Fibroblast of skin of right quadriceps (primary cell): Measurements from ENCODE around the gene BCLAF3.
A peak's percentile ranks its signal among the peaks of the same experiment; 100 is the strongest.

Source experiments
- DNase-seq: peaks from one replicate; pipeline ENCODE4 v3.0.0-alpha.2; 2013

BCLAF3 gene

GRCh38 chrX:19990556-19991349 lies at the start of gene BCLAF3:
Gene BCLAF3, minus strand, starts transcription at chrX:19991061. Its CDS starts 20,797 bp downstream, at chrX:19970264.
- DNase-seq: peak; percentile 85

- DNase-seq: no peak
Observed at GRCh38 chrX:20038966-20039365, 48.1 kb upstream of the BCLAF3 start.

GRCh38 chrX:20037186-20037585 lies 46.3 kb upstream of the BCLAF3 start:
- DNase-seq: no peak

GRCh38 chrX:20032201-20032600 lies 41.3 kb upstream of the BCLAF3 start:
- no peak for DNase-seq

- no peak for DNase-seq
Observed at GRCh38 chrX:20029728-20030127, 38.9 kb upstream of the BCLAF3 start.

GRCh38 chrX:20028588-20028987 lies 37.7 kb upstream of the BCLAF3 start:
- no peak for DNase-seq

GRCh38 chrX:20026278-20026677 lies 35.4 kb upstream of the BCLAF3 start:
- peak; percentile 69 for DNase-seq

GRCh38 chrX:20019672-20020365 lies 29.0 kb upstream of the BCLAF3 start:
- no peak for DNase-seq

GRCh38 chrX:20016616-20016945 lies 25.7 kb upstream of the BCLAF3 start:
- DNase-seq: no peak

GRCh38 chrX:20015945-20016615 lies 25.2 kb upstream of the BCLAF3 start:
- DNase-seq: peak; percentile 90

GRCh38 chrX:20015422-20015821 lies 24.6 kb upstream of the BCLAF3 start:
- no peak for DNase-seq

GRCh38 chrX:20011608-20012007 lies 20.7 kb upstream of the BCLAF3 start:
- DNase-seq: no peak

GRCh38 chrX:20007962-20008622 lies 17.2 kb upstream of the BCLAF3 start:
- no peak for DNase-seq

GRCh38 chrX:20005883-20006282 lies 15.0 kb upstream of the BCLAF3 start:
- DNase-seq: no peak

- no peak for DNase-seq
Observed at GRCh38 chrX:20001588-20001987, 10.7 kb upstream of the BCLAF3 start.

- no peak for DNase-seq
Observed at GRCh38 chrX:19991350-19991718, 473 bp upstream of the BCLAF3 start.

- no peak for DNase-seq
Observed at GRCh38 chrX:19990151-19990555, 708 bp downstream of the BCLAF3 start.

- no peak for DNase-seq
Observed at GRCh38 chrX:19987856-19988255, 3.0 kb downstream of the BCLAF3 start.

GRCh38 chrX:19986531-19986930 lies 4.3 kb downstream of the BCLAF3 start:
- DNase-seq: no peak

GRCh38 chrX:19981947-19982346 lies 8.9 kb downstream of the BCLAF3 start:
- no peak for DNase-seq

- DNase-seq: no peak
Observed at GRCh38 chrX:19975845-19976244, 15.0 kb downstream of the BCLAF3 start.

GRCh38 chrX:19972984-19973383 lies 17.9 kb downstream of the BCLAF3 start:
- no peak for DNase-seq

GRCh38 chrX:19968276-19968675 lies 22.6 kb downstream of the BCLAF3 start:
- DNase-seq: no peak

GRCh38 chrX:19966056-19966455 lies 24.8 kb downstream of the BCLAF3 start:
- DNase-seq: no peak
